Measurements from ENCODE around the gene ATP6V1C2. TPM values are rescaled to one million over a fixed set of nuclear protein-coding genes. Genes with fewer than 3 reads are reported as not detected.

The ATP6V1C2 gene
- total and polyA plus RNA-seq, 2 of the 4 experiments (the other 2 are of a cell fraction), result not detected

DNA sequence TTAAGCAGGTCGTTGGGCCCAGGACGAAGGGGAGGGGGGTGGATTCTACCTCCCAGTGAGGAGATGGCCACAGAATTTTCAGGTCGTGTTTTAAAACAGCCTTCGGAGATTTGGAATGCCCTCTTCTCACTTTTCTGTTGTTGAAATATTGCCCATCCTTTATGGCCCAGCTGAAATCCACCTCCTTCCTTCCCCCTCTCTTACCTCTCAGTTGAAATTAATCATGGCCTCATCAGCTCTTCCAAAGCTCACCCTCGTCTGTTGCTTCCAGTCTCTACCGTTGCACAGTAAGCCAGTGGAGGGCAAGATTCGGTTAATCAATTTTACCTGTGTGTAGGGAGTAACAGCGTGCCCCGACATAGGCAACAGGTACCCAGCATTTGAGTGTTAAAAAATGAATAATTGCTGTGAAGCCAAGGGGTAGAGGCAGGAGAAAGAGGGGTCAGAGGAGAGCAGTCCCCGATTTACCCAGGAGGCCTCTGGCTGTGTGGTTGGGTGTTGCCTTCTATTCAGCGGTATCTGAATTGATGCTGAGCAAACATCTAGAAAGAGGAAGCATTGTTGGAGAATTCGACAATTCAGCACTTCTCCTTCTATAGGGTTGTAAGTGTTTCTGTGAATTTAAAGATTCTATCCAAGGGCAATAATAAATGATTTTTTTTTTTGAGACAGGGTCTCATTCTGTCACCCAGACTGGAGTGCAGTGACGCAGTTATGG, 99.7 kb downstream of the ATP6V1C2 start:
- Histone ChIP-seq H3K9me3 (ENCODE audit: control insufficient read depth, insufficient read depth, low read length) (no peaks in the 10 kb centered on the region; the same call in 1 of the 2 replicates), H3K4ac (ENCODE audit: low read depth, low read length) (no peak overlapping the region), H3K4me2 (ENCODE audit: low read depth, low read length) (no peak overlapping the region), H3K79me1 (ENCODE audit: low read depth in 1 of 2, low read length in 2 of 2) (no peaks in the 10 kb centered on the region), H3K27me3 (ENCODE audit: control insufficient read depth, insufficient read depth, low read length) (peaks cover 57% of the 10 kb centered on the region), H3K9ac (ENCODE audit: low read depth, low read length) (no peak overlapping the region), H2BK5ac (ENCODE audit: low read depth, low read length, poor library complexity, severe bottlenecking) (no peak overlapping the region), H2BK15ac (ENCODE audit: low read depth, low read length) (no peak overlapping the region), H3K9me1 (ENCODE audit: insufficient read depth, low read length) (no peaks in the 10 kb centered on the region), H4K8ac (ENCODE audit: low read depth in 2 of 2, low read length in 2 of 2) (no peak overlapping the region), H3K4me1 (ENCODE audit: control insufficient read depth, insufficient read depth, low read length) (no peaks in the 10 kb centered on the region), H3K36me3 (ENCODE audit: control insufficient read depth, insufficient read depth, low read length) (no peaks in the 10 kb centered on the region), H4K20me1 (ENCODE audit: insufficient read depth, low read length) (no peaks in the 10 kb centered on the region), H3K27ac (ENCODE audit: insufficient read depth, low read length) (no peak overlapping the region), H4K91ac (ENCODE audit: insufficient read depth, low read depth, low read length) (no peak overlapping the region), H3K18ac (ENCODE audit: low read depth, low read length) (no peak overlapping the region), H3K14ac (replicated peaks; ENCODE audit: low read depth, low read length) (no peak overlapping the region), H3K23ac (ENCODE audit: low read depth, low read length) (no peak overlapping the region), H2AK9ac (replicated peaks; ENCODE audit: low read depth, low read length, poor library complexity) (no peak overlapping the region), H2BK120ac (ENCODE audit: low read depth, low read length) (no peak overlapping the region), H4K5ac (ENCODE audit: low read depth, low read length) (no peak overlapping the region), H3K56ac (ENCODE audit: extremely low read depth, insufficient read depth, low read length) (no peak overlapping the region), H2AFZ (replicated peaks; ENCODE audit: low read length, poor library complexity) (no peak overlapping the region), H2AK5ac (ENCODE audit: low read depth, low read length) (no peak overlapping the region), H2BK20ac (ENCODE audit: low read depth, low read length) (no peak overlapping the region), H3K4me3 (ENCODE audit: insufficient read depth, low read depth, low read length) (no peak overlapping the region)
- intact Hi-C loops (cut with micrococcal nuclease) (no loop called here), in situ Hi-C loops (cut with MboI; ENCODE audit: low sequenced_read_pairs) (no loop called here), dilution Hi-C loops (cut with HindIII; ENCODE audit: low sequenced_read_pairs, unreplicated experiment) (no loop called here)
- BruUV-seq (replicated peaks), result no TSS peak
- ChIA-PET POLR2A (ENCODE audit: unreplicated experiment) (no interaction called here), CTCF (no interaction called here)
- TF ChIP-seq MAZ (IDR thresholded peaks at IDR 0.05; ENCODE audit: borderline replicate concordance, low read depth, low read length) (no peak), RFX5 (IDR thresholded peaks at IDR 0.05; ENCODE audit: low read depth, low read length) (no peak), POLR2A (IDR thresholded peaks at IDR 0.05; ENCODE audit: low read depth, low read length) (no peak), NFE2L2 (IDR thresholded peaks at IDR 0.05; ENCODE audit: low read depth, low read length) (no peak), USF2 (IDR thresholded peaks at IDR 0.05; ENCODE audit: low read depth, low read length) (no peak), BHLHE40 (IDR thresholded peaks at IDR 0.05; ENCODE audit: low read depth, low read length) (no peak), CTCF (conservative IDR thresholded peaks at IDR 0.05; ENCODE audit: low read depth, low read length) (no peak), SMC3 (IDR thresholded peaks at IDR 0.05; ENCODE audit: low read depth, low read length) (no peak), CHD1 (IDR thresholded peaks at IDR 0.05; ENCODE audit: low read depth, low read length) (no peak), MXI1 (IDR thresholded peaks at IDR 0.05; ENCODE audit: borderline replicate concordance, low read depth, low read length) (no peak)
- no peak for DNase-seq
- WGBS, 2 experiments (ENCODE audit: extremely low coverage in 2 of 2, insufficient read length in 1 of 2), result 75% methylated on average over 4 of the region's 13 CpGs; no CpG with 5 or more reads in 1 of the 2 experiments
- ATAC-seq (ENCODE audit: low read depth), result no peak
